Esophagus (tissue), 2 donors: Measurements from ENCODE around the gene SPC25. TPM values are rescaled to one million over a fixed set of nuclear protein-coding genes. Genes with fewer than 3 reads are reported as not detected.

Experiments used
- H3K27ac ChIP-seq, 2 donors: one replicate each; pipeline ENCODE4 v1.5.1; 2013; ENCODE audit warnings: low read depth in 2 of 2, mild to moderate bottlenecking in 2 of 2, inconsistent platforms in 1 of 2, low read length in 1 of 2, moderate library complexity in 1 of 2
- H3K27me3 ChIP-seq, 2 donors: one replicate each; pipeline ENCODE4 v1.6.1; 2013; ENCODE audit warnings: low read length in 2 of 2, control low read depth in 1 of 2, mild to moderate bottlenecking in 1 of 2; ENCODE audit not compliant: insufficient read depth in 2 of 2, control insufficient read depth in 1 of 2
- H3K36me3 ChIP-seq, 2 donors: one replicate each; pipeline ENCODE4 v1.6.1; 2013; ENCODE audit warnings: low read length in 1 of 2; ENCODE audit not compliant: control insufficient read depth in 2 of 2, insufficient read depth in 2 of 2
- H3K4me1 ChIP-seq, 2 donors: one replicate each; pipeline ENCODE4 v1.6.1; 2013; ENCODE audit warnings: low read length in 1 of 2; ENCODE audit not compliant: control insufficient read depth in 2 of 2, insufficient read depth in 2 of 2
- H3K4me3 ChIP-seq, 2 donors: one replicate each; pipeline ENCODE4 v1.5.1; 2013; ENCODE audit warnings: low read length in 2 of 2, mild to moderate bottlenecking in 2 of 2, low read depth in 1 of 2, moderate library complexity in 1 of 2
- H3K9me3 ChIP-seq, 2 donors: one replicate each; pipeline ENCODE4 v1.6.1; 2013; ENCODE audit warnings: mild to moderate bottlenecking in 2 of 2, low read depth in 1 of 2, low read length in 1 of 2, moderate library complexity in 1 of 2; ENCODE audit not compliant: control insufficient read depth in 2 of 2, insufficient read depth in 1 of 2
- WGBS, 2 donors: extraction: QIAGEN DNeasy Blood & Tissue Kit; methylation state at CpG; one replicate each; pipeline ENCODE4 v1.1.7; 2013; 5-methylcytosine and 5-hydroxymethylcytosine counted together
- polyA plus RNA-seq, 2 donors: library from polyadenylated mRNA; stranded (reverse); fragments of 200-250 nt; gene quantifications; one replicate each; pipeline ENCODE4 v1.2.3, GENCODE V29; 2013
- donor health status: healthy with polysubstance abuse.
- donor health status: Bipolar disorder and iron deficiency.

SPC25 gene
- polyA plus RNA-seq, 2 donors, result 4.1 to 6.4 TPM

GRCh38 chr2:168852481-168852880 is 37.7 kb downstream of the SPC25 start:
- no peak overlapping the region for H3K27ac ChIP-seq
- H3K27me3 ChIP-seq, result no peaks in the 10 kb centered on the region
- no peaks in the 10 kb centered on the region for H3K36me3 ChIP-seq
- no peaks in the 10 kb centered on the region for H3K4me1 ChIP-seq
- 32 to 56% methylated on average over 3 of the region's 3 CpGs for WGBS, 2 donors
- H3K4me3 ChIP-seq, result no peak overlapping the region
- no peaks in the 10 kb centered on the region for H3K9me3 ChIP-seq

GRCh38 chr2:168851674-168852320 is 38.4 kb downstream of the SPC25 start:
- 78 to 81% methylated on average over 5 of the region's 5 CpGs for WGBS, 2 donors
- H3K36me3 ChIP-seq, result no peaks in the 10 kb centered on the region
- no peaks in the 10 kb centered on the region for H3K27me3 ChIP-seq
- no peak overlapping the region for H3K4me3 ChIP-seq
- H3K4me1 ChIP-seq, result no peaks in the 10 kb centered on the region
- no peaks in the 10 kb centered on the region for H3K9me3 ChIP-seq
- H3K27ac ChIP-seq, result no peak overlapping the region

- Histone ChIP-seq H3K4me1 (no peaks in the 10 kb centered on the region), H3K4me3 (no peak overlapping the region), H3K27me3 (no peaks in the 10 kb centered on the region), H3K9me3 (no peaks in the 10 kb centered on the region), H3K36me3 (no peaks in the 10 kb centered on the region), H3K27ac (no peak overlapping the region)
These were observed 39.4 kb downstream of the SPC25 start for GRCh38 chr2:168850846-168851245.

DNA sequence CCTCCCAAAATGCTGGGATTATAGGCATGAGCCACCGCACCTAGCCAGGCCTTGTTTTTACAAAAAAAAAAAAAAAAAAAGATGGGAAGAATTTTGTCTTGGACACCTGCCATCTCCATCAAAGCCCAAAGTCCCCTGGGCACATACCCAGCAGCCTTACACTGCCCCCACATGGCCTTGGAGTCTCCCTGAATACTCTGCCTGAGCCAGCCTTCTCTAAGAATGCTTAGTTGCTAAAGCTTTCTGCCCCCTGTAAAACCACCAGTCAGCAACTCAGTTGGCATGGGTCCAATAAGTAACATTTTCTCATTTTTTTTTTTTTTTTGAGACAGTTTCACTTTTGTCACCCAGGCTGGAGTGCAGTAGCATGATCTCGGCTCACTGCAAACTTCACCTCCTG is 40.6 kb downstream of the SPC25 start:
- no peaks in the 10 kb centered on the region for H3K27me3 ChIP-seq
- no peak overlapping the region for H3K27ac ChIP-seq
- H3K4me1 ChIP-seq, result no peaks in the 10 kb centered on the region
- no peaks in the 10 kb centered on the region for H3K36me3 ChIP-seq
- WGBS, 2 donors, result 59 to 66% methylated on average over 2 of the region's 2 CpGs
- no peak overlapping the region for H3K4me3 ChIP-seq
- H3K9me3 ChIP-seq, result no peaks in the 10 kb centered on the region

GRCh38 chr2:168848225-168848624 is 42.0 kb downstream of the SPC25 start:
- H3K4me3 ChIP-seq, result no peak overlapping the region
- H3K4me1 ChIP-seq, result no peaks in the 10 kb centered on the region
- no peaks in the 10 kb centered on the region for H3K27me3 ChIP-seq
- H3K36me3 ChIP-seq, result no peaks in the 10 kb centered on the region
- WGBS, 2 donors, result 76 to 79% methylated on average over 3 of the region's 3 CpGs
- H3K27ac ChIP-seq, result no peak overlapping the region
- no peaks in the 10 kb centered on the region for H3K9me3 ChIP-seq

- H3K27ac ChIP-seq, result no peak overlapping the region
- no peaks in the 10 kb centered on the region for H3K27me3 ChIP-seq
- no peaks in the 10 kb centered on the region for H3K9me3 ChIP-seq
- WGBS, 2 donors, result 90 to 94% methylated on average over 3 of the region's 3 CpGs
- no peak overlapping the region for H3K4me3 ChIP-seq
- no peaks in the 10 kb centered on the region for H3K36me3 ChIP-seq
- no peaks in the 10 kb centered on the region for H3K4me1 ChIP-seq
These were observed 47.0 kb downstream of the SPC25 start for GRCh38 chr2:168843253-168843652.

DNA sequence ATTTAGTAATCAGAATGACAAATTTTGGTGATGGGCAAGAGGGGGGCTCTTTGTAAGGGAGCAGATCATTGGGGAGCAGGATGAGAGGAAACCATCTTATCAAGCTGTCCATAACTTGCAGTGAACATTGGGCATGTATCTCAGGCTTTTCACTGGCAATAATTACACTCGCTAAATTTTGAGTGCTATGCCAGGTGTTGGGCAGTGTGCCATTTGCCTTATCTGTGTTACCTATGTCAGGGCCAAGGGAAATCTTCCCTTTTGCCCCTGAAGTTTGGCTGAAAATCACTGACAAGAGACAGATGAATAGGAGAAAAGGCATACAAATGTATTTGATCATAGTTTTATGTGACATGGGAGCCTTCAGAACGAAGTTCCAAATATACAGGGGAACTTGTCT is 48.8 kb downstream of the SPC25 start:
- WGBS, 2 donors, result 45 to 53% methylated on average over 2 of the region's 2 CpGs
- no peaks in the 10 kb centered on the region for H3K9me3 ChIP-seq

GRCh38 chr2:168835969-168836368 is 54.3 kb downstream of the SPC25 start:
- no peaks in the 10 kb centered on the region for H3K27me3 ChIP-seq
- no peaks in the 10 kb centered on the region for H3K9me3 ChIP-seq
- 93 to 98% methylated on average over 2 of the region's 2 CpGs for WGBS, 2 donors
- no peaks in the 10 kb centered on the region for H3K4me1 ChIP-seq
- no peak overlapping the region for H3K27ac ChIP-seq
- no peak overlapping the region for H3K4me3 ChIP-seq
- no peaks in the 10 kb centered on the region for H3K36me3 ChIP-seq

More for the DNA sequence above, 48.8 kb downstream of the SPC25 start:
- Histone ChIP-seq H3K4me1 (no peaks in the 10 kb centered on the region), H3K36me3 (no peaks in the 10 kb centered on the region), H3K27ac (no peak overlapping the region), H3K4me3 (no peak overlapping the region), H3K27me3 (no peaks in the 10 kb centered on the region)

DNA sequence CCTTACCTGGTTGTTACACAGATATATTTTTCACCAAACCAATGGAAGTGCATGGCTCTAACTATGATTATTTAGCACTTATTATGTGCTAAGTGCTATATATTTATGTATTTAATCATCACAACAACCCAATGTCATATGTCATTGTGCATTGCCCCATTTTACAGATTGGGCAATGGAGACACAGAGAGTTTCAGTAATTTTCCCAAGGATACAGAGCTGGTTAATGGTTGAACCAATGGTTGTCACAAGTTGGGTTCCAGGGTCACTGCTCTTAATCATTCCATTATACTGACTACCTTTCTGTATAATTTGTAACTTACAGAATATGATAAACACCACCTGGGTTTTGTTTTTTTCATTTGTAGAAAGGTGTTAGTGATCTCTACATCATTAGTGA is 58.6 kb downstream of the SPC25 start:
- H3K27me3 ChIP-seq, result no peaks in the 10 kb centered on the region
- H3K9me3 ChIP-seq, result no peaks in the 10 kb centered on the region
- H3K27ac ChIP-seq, result no peak overlapping the region
- no peaks in the 10 kb centered on the region for H3K36me3 ChIP-seq
- no peaks in the 10 kb centered on the region for H3K4me1 ChIP-seq
- no peak overlapping the region for H3K4me3 ChIP-seq

- no peak overlapping the region for H3K27ac ChIP-seq
- H3K9me3 ChIP-seq, result no peaks in the 10 kb centered on the region
- H3K4me1 ChIP-seq, result no peaks in the 10 kb centered on the region
- no peak overlapping the region for H3K4me3 ChIP-seq
- H3K27me3 ChIP-seq, result no peaks in the 10 kb centered on the region
- no peaks in the 10 kb centered on the region for H3K36me3 ChIP-seq
These were observed 59.3 kb downstream of the SPC25 start for GRCh38 chr2:168830958-168831357.
